ENCODE measurements around the gene UNC93A. TPM values are rescaled to one million over a fixed set of nuclear protein-coding genes. Genes with fewer than 3 reads are reported as not detected.
"Not testable (repeated sequence)": the region's sequence is repeated elsewhere in the genome, so short reads cannot be mapped to it uniquely, and the experiment has no call there.

UNC93A gene
- total RNA-seq, 1 donor from 2014 or later, result not detected

DNA sequence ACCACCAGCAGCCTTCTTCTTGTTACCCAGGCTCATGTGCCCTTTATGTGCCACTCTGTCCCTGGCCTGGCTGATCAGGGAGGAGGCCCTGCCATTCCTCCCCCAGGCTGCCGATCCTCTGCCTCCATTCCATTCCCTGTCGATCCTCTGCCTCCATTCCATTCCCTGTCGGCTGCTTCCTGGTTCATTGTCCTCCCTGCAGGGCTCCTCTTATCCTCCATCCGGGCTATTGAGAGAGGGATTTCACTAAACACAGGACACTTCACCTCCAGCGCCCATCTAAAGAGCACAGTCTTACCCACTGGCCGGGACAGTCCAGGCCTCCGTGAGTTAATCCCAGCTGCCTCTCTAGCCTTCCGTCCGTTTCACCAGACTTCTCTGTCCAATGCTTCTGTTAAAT lies 26.1 kb downstream of the UNC93A start:
- Histone ChIP-seq H3K4me1 (no peaks in the 10 kb centered on the region), H3K9me3 (no peaks in the 10 kb centered on the region), H3K4me3 (no peak overlapping the region), H3K27ac (no peak overlapping the region), H3K36me3 (no peaks in the 10 kb centered on the region), H3K27me3 (no peaks in the 10 kb centered on the region)
- TF ChIP-seq, protein P1, sequence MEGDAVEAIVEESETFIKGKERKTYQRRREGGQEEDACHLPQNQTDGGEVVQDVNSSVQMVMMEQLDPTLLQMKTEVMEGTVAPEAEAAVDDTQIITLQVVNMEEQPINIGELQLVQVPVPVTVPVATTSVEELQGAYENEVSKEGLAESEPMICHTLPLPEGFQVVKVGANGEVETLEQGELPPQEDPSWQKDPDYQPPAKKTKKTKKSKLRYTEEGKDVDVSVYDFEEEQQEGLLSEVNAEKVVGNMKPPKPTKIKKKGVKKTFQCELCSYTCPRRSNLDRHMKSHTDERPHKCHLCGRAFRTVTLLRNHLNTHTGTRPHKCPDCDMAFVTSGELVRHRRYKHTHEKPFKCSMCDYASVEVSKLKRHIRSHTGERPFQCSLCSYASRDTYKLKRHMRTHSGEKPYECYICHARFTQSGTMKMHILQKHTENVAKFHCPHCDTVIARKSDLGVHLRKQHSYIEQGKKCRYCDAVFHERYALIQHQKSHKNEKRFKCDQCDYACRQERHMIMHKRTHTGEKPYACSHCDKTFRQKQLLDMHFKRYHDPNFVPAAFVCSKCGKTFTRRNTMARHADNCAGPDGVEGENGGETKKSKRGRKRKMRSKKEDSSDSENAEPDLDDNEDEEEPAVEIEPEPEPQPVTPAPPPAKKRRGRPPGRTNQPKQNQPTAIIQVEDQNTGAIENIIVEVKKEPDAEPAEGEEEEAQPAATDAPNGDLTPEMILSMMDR (IDR thresholded peaks at IDR 0.05), result no peak
- intact Hi-C loops (cut with DNase I), result no loop called here
- DNase-seq (ENCODE audit: low spot score in 2 of 2), result no peak

DNA sequence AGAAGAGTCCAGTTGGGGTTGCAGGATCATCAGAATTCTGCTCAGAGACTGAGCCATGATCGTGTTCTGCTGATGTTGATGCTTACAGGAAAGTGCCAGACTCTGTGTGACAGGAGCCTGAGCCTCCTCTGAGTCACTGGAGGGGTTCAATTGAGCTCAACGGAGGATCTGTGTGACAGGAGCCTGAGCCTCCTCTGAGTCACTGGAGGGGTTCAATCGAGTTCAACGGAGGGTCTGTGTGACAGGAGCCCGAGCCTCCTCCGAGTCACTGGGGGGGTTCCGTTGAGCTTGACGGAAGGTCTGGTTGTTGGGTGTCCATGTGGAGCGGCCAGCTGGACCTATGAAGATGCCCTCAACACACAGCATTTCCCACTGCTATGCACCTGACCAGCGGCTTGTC lies 27.2 kb downstream of the UNC93A start:
- H3K4me1 ChIP-seq; intact Hi-C loops (cut with DNase I); H3K27me3 ChIP-seq; H3K9me3 ChIP-seq; DNase-seq (ENCODE audit: low spot score in 2 of 2); H3K27ac ChIP-seq; H3K36me3 ChIP-seq; H3K4me3 ChIP-seq: not testable (repeated sequence)

DNA sequence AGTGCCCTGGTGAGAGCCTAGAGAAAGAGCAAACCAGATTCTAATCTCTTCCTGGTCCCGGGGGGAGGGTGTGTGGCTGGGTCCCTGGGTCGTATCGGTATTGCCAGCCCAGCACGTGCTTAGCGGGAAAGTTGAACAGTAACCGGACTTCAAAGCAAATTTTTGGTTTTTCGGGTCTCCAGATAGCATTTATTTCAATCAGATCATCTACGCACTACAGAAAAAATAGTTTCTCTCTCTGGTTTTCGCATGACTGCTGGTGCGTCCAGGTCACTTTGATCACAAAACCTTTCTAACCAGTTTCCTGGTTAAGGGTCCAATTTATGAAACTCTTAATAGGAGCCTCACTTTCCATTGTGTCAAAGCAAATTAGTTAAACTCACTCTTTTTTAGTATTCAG lies 27.7 kb downstream of the UNC93A start:
- H3K9me3 ChIP-seq; H3K36me3 ChIP-seq; H3K27me3 ChIP-seq; H3K4me3 ChIP-seq; DNase-seq (ENCODE audit: low spot score in 2 of 2); intact Hi-C loops (cut with DNase I); H3K27ac ChIP-seq; H3K4me1 ChIP-seq: not testable (repeated sequence)

DNA sequence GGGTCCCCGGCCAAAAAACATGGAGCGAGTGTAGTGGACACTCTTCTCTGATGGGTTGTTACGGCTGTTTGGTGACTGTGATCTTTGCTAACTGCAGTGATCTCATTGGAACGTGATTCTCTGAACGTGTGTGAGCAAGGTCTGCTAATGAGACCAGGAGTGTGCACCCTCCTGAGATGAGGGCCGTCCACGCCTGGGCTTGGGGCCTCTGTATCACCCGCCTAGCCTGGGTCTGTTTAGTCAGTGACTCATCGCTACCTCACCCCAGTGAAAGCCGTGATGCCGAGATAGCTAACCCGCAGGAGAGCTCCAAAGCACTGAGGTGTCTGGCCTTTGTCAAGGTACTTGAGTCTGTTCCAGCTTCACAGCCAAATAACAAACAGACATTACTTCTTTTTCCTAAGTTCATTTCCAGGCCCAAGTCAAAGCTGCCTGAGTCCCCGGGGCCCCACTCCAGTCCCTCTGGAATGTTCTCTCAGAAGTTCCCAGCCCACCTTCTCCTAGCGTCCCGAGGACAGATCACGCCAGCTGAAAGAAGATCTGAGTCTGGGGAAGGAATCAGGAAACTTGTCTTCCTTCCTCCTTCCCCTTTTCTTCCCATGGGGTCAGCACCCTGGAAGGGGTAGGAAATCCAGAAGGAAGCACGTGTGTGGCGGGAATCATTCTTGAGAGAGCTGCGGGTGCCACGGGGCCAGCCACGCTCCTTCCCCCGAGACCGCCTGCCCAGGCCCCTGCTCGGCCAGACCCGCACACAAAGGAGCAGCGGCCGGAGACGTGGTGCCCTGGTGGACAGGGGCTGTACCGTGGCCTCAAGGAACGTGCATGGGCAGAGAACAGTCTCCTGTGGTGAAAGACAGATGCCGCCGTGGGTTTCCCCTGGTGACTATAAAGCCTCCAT lies 29.0 kb downstream of the UNC93A start:
- H3K27ac ChIP-seq; H3K9me3 ChIP-seq; H3K4me3 ChIP-seq; H3K4me1 ChIP-seq; H3K27me3 ChIP-seq; intact Hi-C loops (cut with DNase I); H3K36me3 ChIP-seq; DNase-seq (ENCODE audit: low spot score in 2 of 2): not testable (repeated sequence)

DNA sequence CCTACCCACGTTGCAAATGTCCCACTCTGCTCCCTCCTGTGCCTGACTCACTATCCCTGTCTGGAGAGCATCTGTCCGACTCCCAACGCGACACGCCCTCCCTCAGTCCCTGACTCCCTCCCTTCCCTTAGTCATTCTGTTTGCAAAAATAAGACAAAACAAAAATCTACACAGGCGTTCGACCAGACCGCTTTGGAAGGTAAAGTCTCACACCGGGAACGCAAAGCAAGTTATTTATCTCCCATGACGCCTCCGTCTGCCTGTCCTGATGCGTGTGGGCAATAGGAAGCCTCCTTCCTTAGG lies 29.6 kb downstream of the UNC93A start:
- H3K4me3 ChIP-seq; DNase-seq (ENCODE audit: low spot score in 2 of 2); H3K27me3 ChIP-seq; H3K9me3 ChIP-seq; H3K36me3 ChIP-seq; intact Hi-C loops (cut with DNase I); H3K27ac ChIP-seq; H3K4me1 ChIP-seq: not testable (repeated sequence)

DNA sequence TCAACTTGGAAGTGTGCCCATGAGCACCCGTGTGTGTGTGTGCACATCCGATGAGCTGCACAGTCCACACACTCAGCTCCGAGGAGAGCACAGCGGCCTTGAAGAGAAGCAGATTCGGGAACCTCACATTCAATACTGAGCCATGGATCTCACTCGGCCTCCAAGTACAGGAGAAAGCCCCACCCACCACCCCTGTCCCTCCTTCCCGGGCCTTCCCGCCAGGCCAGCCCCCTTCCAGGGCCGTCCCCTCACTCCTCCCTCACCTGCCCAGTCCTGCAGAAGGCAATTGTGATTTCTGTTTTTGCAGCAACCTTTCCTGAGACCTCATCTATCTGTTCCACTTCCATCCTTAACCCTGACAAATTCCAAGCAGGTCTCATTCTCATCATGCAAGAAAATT lies 30.1 kb downstream of the UNC93A start:
- H3K27ac ChIP-seq; H3K36me3 ChIP-seq; H3K27me3 ChIP-seq; intact Hi-C loops (cut with DNase I); DNase-seq (ENCODE audit: low spot score in 2 of 2); H3K9me3 ChIP-seq; H3K4me3 ChIP-seq; H3K4me1 ChIP-seq: not testable (repeated sequence)

DNA sequence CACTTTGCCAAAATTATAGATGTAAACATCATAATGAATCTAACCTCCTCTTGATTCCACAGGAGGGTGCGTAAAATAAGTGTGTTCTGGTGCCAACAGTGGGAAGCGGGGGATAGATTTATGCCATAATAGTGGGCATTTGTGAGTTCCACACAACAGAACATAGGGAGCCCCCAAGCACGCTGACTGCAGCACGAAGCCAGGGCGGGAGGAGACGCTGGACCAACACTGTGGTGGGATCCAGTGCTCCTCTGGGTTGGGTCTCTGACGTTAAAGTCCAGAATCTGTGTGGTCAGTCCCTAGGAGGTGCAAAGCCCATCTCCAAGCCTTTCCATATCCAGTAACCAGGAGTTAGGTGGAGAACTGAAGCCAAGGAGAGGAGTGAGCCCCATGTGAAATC lies 32.0 kb downstream of the UNC93A start:
- no peaks in the 10 kb centered on the region for H3K36me3 ChIP-seq
- no peaks in the 10 kb centered on the region for H3K4me1 ChIP-seq
- no peaks in the 10 kb centered on the region for H3K27me3 ChIP-seq
- intact Hi-C loops (cut with DNase I), result no loop called here
- H3K4me3 ChIP-seq, result no peak overlapping the region
- H3K9me3 ChIP-seq, result no peaks in the 10 kb centered on the region
- TF ChIP-seq, protein P1 (IDR thresholded peaks at IDR 0.05), result no peak
- no peak overlapping the region for H3K27ac ChIP-seq
- no peak for DNase-seq (ENCODE audit: low spot score in 2 of 2)

DNA sequence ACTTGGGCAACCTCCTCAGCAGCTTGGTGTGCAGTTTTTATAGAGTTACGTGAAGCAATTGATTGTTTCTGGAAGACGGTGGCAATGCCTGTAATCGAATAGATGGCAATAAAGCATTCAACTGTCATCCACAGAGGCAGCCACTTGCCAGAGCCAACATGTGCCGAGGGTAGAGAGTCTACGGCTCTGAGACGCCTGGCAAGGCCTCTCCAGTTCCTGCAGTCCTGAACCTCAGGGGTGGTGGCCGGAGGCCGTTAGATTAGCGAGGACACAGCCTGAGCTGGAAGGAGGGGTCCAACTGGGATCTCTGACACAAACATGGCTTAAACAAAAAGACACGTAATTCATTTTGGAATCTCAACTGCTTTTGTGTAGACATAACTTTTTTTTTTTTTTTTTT lies 33.0 kb downstream of the UNC93A start:
- intact Hi-C loops (cut with DNase I), result no loop called here
- DNase-seq (ENCODE audit: low spot score in 2 of 2), result no peak
- Histone ChIP-seq H3K4me3 (no peak overlapping the region), H3K4me1 (no peaks in the 10 kb centered on the region), H3K27ac (no peak overlapping the region), H3K27me3 (no peaks in the 10 kb centered on the region), H3K36me3 (no peaks in the 10 kb centered on the region), H3K9me3 (no peaks in the 10 kb centered on the region)
- TF ChIP-seq, protein P1 (IDR thresholded peaks at IDR 0.05), result no peak

All from ascending aorta (tissue), 2 donors.